ENCODE results near the gene SYT5. TPM values are rescaled to one million over a fixed set of nuclear protein-coding genes. Genes with fewer than 3 reads are reported as not detected.

SYT5 gene
- total RNA-seq, 1 experiment from 2014 or later = 4.5 TPM

- DNase-seq = peak; percentile 61
- H4K20me1 ChIP-seq (ENCODE audit: control insufficient read depth, insufficient read depth, insufficient read length) = no peaks in the 10 kb centered on the region
- Mint-ChIP-seq H3K27me3 (ENCODE audit: low read depth) (peaks cover 7% of the 10 kb centered on the region), H3K36me3 (ENCODE audit: insufficient read depth in 1 of 3, low read depth in 3 of 3) (peaks cover 20 to 41% (median 34%) of the 10 kb centered on the region in 3 experiments), H3K27ac (no peak overlapping the region), H3K9me3 (no peaks in the 10 kb centered on the region; a peak in 3 of 5 replicates), H3K4me3 (peak overlapping the region; percentile 58 to 80), H3K4me1 (peaks cover 29 to 39% of the 10 kb centered on the region in 2 experiments)
- no peak overlapping the region for H3K56ac ChIP-seq (ENCODE audit: insufficient read length, low read depth, low read length)
- H3K23ac ChIP-seq (ENCODE audit: insufficient read length, low read depth, low read length) = no peak overlapping the region
- no peak for TF ChIP-seq CTCF (conservative IDR thresholded peaks at IDR 0.05)
- WGBS (ENCODE audit: extremely low coverage, insufficient read length, low lambda C conversion rate) = no CpG with 5 or more reads among the region's 9 CpGs
- no peak overlapping the region for H4K5ac ChIP-seq (ENCODE audit: insufficient read length, low read depth, low read length)
- H4K8ac ChIP-seq (replicated peaks; ENCODE audit: insufficient read length, low read depth, low read length) = no peak overlapping the region
- H3K4me1 ChIP-seq (ENCODE audit: insufficient read depth, low read length) = peaks cover 11% of the 10 kb centered on the region; the same call in 1 of the 2 replicates
- H3K27ac ChIP-seq (ENCODE audit: insufficient read length, low read depth, low read length) = no peak overlapping the region
- H2AK5ac ChIP-seq (ENCODE audit: insufficient read length, low read length) = no peak overlapping the region
- H3K9me3 ChIP-seq (ENCODE audit: control insufficient read depth, low read depth, low read length) = no peaks in the 10 kb centered on the region
- no peaks in the 10 kb centered on the region for H3K27me3 ChIP-seq (ENCODE audit: insufficient read depth, low read length)
- no peak overlapping the region for H3K9ac ChIP-seq (ENCODE audit: extremely low read depth, insufficient read length, low read length)
- H2BK12ac ChIP-seq (ENCODE audit: insufficient read length, low read depth, low read length) = no peak overlapping the region
- H3K14ac ChIP-seq (ENCODE audit: insufficient read depth, low read length) = no peak overlapping the region
- H2BK5ac ChIP-seq (ENCODE audit: insufficient read length, low read length) = no peak overlapping the region
- no peaks in the 10 kb centered on the region for H3K23me2 ChIP-seq (ENCODE audit: insufficient read length, low read depth, low read length, poor library complexity, severe bottlenecking)
- no peaks in the 10 kb centered on the region for H3K79me2 ChIP-seq (ENCODE audit: insufficient read depth, low read length)
- peaks cover 3% of the 10 kb centered on the region for H3K79me1 ChIP-seq (ENCODE audit: insufficient read depth, low read depth, low read length, poor library complexity, severe bottlenecking)
- peak overlapping the region; percentile 29 for H3K18ac ChIP-seq (ENCODE audit: insufficient read length, low read depth, low read length)
- H2BK15ac ChIP-seq (ENCODE audit: low read depth, low read length) = no peak overlapping the region
- no peak overlapping the region for H3T11ph ChIP-seq (ENCODE audit: low read length)
- H2BK20ac ChIP-seq (ENCODE audit: low read depth, low read length, poor library complexity, severe bottlenecking) = no peak overlapping the region
- no peak overlapping the region for H2AFZ ChIP-seq (ENCODE audit: low read length)
- no peak overlapping the region for H2BK120ac ChIP-seq (ENCODE audit: low read depth, low read length, poor library complexity, severe bottlenecking)
- no peak overlapping the region for H3K4me2 ChIP-seq (ENCODE audit: insufficient read depth, insufficient read length, low read length)
- H4K91ac ChIP-seq (ENCODE audit: insufficient read length, low read depth, low read length) = no peak overlapping the region
- H3K4ac ChIP-seq (ENCODE audit: low read depth, low read length) = no peak overlapping the region
Observed at GRCh38 chr19:55147545-55148251, 32.4 kb downstream of the SYT5 start.

Data from H9 (cell line).